ENCODE results near the gene MAU2. TPM values are rescaled to one million over a fixed set of nuclear protein-coding genes. Genes with fewer than 3 reads are reported as not detected.

The MAU2 gene
- total RNA-seq, 1 experiment from 2014 or later, result 48.4 TPM

DNA sequence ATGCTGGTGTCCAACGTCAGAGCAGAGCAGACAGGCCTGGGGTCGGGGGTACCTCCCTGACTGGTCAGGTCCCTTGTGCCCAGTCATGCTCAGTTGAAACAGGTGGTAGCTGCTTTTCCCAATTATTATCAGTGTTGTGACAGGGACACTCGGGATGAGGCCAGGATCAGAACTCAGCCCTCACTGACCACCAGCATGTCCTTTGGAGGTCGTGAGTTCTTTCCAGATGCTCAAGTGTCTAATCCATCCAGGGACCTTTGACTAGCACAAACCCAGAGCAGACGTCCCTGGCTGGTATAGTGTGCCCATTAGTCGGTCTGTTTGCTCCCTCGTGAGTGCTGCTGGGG, 22.4 kb downstream of the MAU2 start:
- Mint-ChIP-seq H3K27me3 (ENCODE audit: low read depth) (no peaks in the 10 kb centered on the region), H3K4me1 (no peaks in the 10 kb centered on the region), H3K36me3 (ENCODE audit: insufficient read depth in 1 of 3, low read depth in 3 of 3) (peaks cover 25 to 60% (median 52%) of the 10 kb centered on the region in 3 experiments), H3K4me3 (no peak overlapping the region), H3K9me3 (no peaks in the 10 kb centered on the region), H3K27ac (peak overlapping the region in 1 of 3 experiments; percentile 88; a peak in 2 of 7 replicates)
- no peak overlapping the region for H3K4me2 ChIP-seq (ENCODE audit: insufficient read depth, insufficient read length, low read length)
- no peaks in the 10 kb centered on the region for H3K9me3 ChIP-seq (ENCODE audit: control insufficient read depth, low read depth, low read length)
- no peak overlapping the region for H2BK5ac ChIP-seq (ENCODE audit: insufficient read length, low read length)
- H4K20me1 ChIP-seq (ENCODE audit: control insufficient read depth, insufficient read depth, insufficient read length), result no peaks in the 10 kb centered on the region
- H3K23ac ChIP-seq (ENCODE audit: insufficient read length, low read depth, low read length), result no peak overlapping the region
- H2BK12ac ChIP-seq (ENCODE audit: insufficient read length, low read depth, low read length), result no peak overlapping the region
- H3K4ac ChIP-seq (ENCODE audit: low read depth, low read length), result no peak overlapping the region
- H2BK20ac ChIP-seq (ENCODE audit: low read depth, low read length, poor library complexity, severe bottlenecking), result no peak overlapping the region
- DNase-seq, result no peak
- H2AK5ac ChIP-seq (ENCODE audit: insufficient read length, low read length), result no peak overlapping the region
- no peaks in the 10 kb centered on the region for H3K27me3 ChIP-seq (ENCODE audit: insufficient read depth, low read length)
- no peak overlapping the region for H3K27ac ChIP-seq (ENCODE audit: insufficient read length, low read depth, low read length)
- H4K5ac ChIP-seq (ENCODE audit: insufficient read length, low read depth, low read length), result no peak overlapping the region
- H3K14ac ChIP-seq (ENCODE audit: insufficient read depth, low read length), result no peak overlapping the region
- H3K9ac ChIP-seq (ENCODE audit: extremely low read depth, insufficient read length, low read length), result no peak overlapping the region
- no peak overlapping the region for H4K8ac ChIP-seq (replicated peaks; ENCODE audit: insufficient read length, low read depth, low read length)
- no peak overlapping the region for H2BK120ac ChIP-seq (ENCODE audit: low read depth, low read length, poor library complexity, severe bottlenecking)
- H2AFZ ChIP-seq (ENCODE audit: low read length), result no peak overlapping the region
- H3K18ac ChIP-seq (ENCODE audit: insufficient read length, low read depth, low read length), result no peak overlapping the region
- no peaks in the 10 kb centered on the region for H3K79me1 ChIP-seq (ENCODE audit: insufficient read depth, low read depth, low read length, poor library complexity, severe bottlenecking)
- H3K4me1 ChIP-seq (ENCODE audit: insufficient read depth, low read length), result no peaks in the 10 kb centered on the region
- H3T11ph ChIP-seq (ENCODE audit: low read length), result no peak overlapping the region
- H3K23me2 ChIP-seq (ENCODE audit: insufficient read length, low read depth, low read length, poor library complexity, severe bottlenecking), result no peaks in the 10 kb centered on the region
- no peak overlapping the region for H2BK15ac ChIP-seq (ENCODE audit: low read depth, low read length)
- WGBS (ENCODE audit: extremely low coverage, insufficient read length, low lambda C conversion rate), result no CpG with 5 or more reads among the region's 7 CpGs
- no peak overlapping the region for H4K91ac ChIP-seq (ENCODE audit: insufficient read length, low read depth, low read length)
- TF ChIP-seq, protein P1, sequence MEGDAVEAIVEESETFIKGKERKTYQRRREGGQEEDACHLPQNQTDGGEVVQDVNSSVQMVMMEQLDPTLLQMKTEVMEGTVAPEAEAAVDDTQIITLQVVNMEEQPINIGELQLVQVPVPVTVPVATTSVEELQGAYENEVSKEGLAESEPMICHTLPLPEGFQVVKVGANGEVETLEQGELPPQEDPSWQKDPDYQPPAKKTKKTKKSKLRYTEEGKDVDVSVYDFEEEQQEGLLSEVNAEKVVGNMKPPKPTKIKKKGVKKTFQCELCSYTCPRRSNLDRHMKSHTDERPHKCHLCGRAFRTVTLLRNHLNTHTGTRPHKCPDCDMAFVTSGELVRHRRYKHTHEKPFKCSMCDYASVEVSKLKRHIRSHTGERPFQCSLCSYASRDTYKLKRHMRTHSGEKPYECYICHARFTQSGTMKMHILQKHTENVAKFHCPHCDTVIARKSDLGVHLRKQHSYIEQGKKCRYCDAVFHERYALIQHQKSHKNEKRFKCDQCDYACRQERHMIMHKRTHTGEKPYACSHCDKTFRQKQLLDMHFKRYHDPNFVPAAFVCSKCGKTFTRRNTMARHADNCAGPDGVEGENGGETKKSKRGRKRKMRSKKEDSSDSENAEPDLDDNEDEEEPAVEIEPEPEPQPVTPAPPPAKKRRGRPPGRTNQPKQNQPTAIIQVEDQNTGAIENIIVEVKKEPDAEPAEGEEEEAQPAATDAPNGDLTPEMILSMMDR (conservative IDR thresholded peaks at IDR 0.05), result no peak; the same call in 1 of the 3 replicates
- no peaks in the 10 kb centered on the region for H3K79me2 ChIP-seq (ENCODE audit: insufficient read depth, low read length)
- H3K56ac ChIP-seq (ENCODE audit: insufficient read length, low read depth, low read length), result no peak overlapping the region

Measured in H9 (cell line).